ACHN (cell line): ENCODE measurements around the gene RBPJ.

Experiments
- DNase-seq: peaks from one replicate; pipeline ENCODE4 v3.0.0-alpha.2; 2015
- in situ Hi-C: cut with HindIII; loops from 2 replicates; pipeline ENCODE4 v1.10.0; 2017; ENCODE audit warnings: low sequenced_read_pairs, low pct_ligation_motif_present, low pct_unique_long_range_greater_than_20kb

The RBPJ gene

GRCh38 chr4:26320538-26321372 lies at the start of gene RBPJ:
TSS of gene RBPJ (plus strand) at chr4:26321014. CDS start at chr4:26321029, 15 bp downstream.
- DNase-seq, result peak; percentile 94
- in situ Hi-C loops, result no loop called here

DNA sequence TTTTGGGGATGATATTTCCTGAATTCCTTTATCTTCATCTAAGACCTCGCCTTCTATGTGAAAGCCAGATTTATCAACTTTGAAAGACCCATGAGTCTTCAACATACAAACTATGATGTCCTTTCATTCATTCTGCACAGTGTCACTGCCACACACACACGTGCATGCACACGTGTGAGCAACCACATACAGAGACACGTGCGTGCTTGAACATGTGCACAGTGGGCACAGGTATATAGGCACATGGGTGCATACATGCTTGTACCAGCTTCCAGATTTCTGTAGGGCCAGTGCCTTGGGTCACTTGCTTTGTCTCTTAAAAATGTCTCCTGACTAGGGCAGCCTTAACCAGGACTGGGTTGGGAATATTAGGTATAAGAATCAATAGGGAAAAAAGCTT lies 49.1 kb upstream of the RBPJ start:
- DNase-seq, result no peak
- in situ Hi-C loops, result no loop called here

DNA sequence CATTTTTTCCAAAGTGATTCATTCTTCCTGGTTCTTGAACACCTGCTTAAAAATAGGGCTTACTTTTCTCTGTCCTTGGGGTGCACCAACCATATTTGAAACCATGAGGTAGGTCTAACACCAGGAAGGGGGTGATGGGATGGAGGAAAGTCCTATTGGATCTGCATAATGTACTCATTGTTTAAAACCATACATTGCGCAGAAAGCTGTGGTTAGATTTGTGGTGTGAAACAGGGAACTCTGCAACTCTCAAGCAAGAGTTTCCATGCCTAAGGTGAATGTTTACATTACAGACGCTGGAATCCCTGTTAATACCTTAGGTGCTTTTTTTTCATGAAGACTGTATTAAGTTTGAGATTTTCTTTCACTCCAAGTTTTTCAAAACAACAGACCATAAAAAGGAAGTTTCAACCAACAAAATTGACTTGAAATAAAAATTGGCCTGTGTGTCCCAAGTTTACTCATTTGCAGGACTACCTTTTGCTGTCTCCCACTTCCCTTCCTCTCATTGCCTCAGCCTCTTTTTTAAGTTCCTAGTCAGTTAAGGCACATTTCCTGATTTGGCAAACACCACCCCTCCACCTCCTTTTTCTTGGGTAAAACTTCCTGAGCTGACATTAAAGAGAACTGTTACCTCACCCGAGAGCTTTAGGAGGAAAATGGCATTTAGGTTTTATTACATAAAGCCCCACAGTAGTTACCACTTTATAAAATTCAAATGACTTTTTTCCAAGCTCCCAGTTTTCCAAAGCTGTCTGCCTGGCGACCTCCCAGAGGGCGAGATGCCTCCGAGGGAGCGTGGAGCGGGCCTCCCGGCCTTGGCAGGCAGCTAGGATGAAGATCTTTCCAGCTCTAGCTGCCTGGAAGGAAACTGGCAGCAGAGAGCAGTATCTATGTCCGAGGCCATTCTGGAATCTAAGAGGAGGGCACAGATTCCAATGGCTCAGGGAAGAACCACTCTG lies 47.9 kb upstream of the RBPJ start:
- no peak for DNase-seq
- in situ Hi-C loops, result no loop called here

DNA sequence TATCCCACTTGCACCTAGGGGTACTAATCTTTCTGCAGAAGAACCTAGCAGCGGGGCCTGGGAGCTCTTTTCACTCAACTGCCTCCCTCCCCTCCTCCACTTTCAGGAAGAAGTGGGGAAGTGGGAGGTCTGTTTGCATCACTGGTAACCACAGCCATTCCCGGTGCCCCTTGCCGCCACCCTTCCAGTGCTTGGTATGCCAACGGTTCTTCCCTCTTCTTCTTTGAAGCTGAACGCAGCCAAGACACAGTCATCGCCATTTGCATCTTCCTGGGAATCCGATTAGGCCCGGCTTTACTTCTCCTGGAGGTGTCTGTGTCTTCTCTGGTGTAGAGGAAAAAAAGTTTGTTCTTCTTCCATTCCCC lies 47.2 kb upstream of the RBPJ start:
- in situ Hi-C loops, result no loop called here
- no peak for DNase-seq

- in situ Hi-C loops, result no loop called here
- DNase-seq, result no peak
Observed at GRCh38 chr4:26275281-26275680, 45.5 kb upstream of the RBPJ start.

DNA sequence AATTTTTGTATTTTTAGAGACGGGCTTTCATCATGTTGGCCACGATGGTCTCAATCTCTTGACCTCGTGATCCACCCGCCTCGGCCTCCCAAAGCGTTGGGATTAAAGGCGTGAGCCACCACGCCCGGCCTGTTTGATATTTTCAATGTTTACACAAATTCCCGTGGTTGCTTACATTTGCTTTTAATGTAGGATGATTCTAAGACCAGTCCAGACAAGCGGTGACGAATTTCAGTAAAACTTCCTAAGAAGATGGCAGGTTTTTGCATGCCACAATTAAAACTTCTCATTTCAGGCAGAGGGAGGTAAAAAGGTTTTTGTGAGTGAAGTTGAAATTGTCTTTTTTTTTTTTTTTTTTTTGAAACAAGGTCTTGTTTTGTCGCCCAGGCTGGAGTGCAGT lies 41.4 kb upstream of the RBPJ start:
- DNase-seq, result no peak
- in situ Hi-C loops, result no loop called here

GRCh38 chr4:26281881-26282280 lies 38.9 kb upstream of the RBPJ start:
- no peak for DNase-seq
- in situ Hi-C loops, result no loop called here

GRCh38 chr4:26284536-26284935 lies 36.3 kb upstream of the RBPJ start:
- no peak for DNase-seq
- in situ Hi-C loops, result no loop called here

DNA sequence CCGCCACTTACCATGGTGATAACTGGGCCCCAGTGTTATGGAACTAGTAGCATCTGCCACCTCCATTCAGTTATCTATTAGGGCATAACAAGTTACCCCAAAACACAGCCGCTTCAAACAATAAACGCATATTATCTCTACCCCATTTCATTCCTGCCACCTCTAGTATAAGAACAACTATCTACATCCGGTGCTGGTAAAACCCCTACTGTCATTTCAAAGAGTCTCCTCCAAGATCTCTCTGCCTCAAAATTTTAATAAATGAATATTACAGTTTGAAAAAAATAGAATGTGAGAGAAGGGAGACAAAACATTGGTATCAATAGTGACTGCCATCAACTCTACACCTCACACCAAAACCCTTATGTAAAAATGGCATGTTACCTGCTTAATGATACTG lies 35.5 kb upstream of the RBPJ start:
- in situ Hi-C loops, result no loop called here
- no peak for DNase-seq

- in situ Hi-C loops, result no loop called here
Observed at GRCh38 chr4:26287756-26288155, 33.1 kb upstream of the RBPJ start.

DNA sequence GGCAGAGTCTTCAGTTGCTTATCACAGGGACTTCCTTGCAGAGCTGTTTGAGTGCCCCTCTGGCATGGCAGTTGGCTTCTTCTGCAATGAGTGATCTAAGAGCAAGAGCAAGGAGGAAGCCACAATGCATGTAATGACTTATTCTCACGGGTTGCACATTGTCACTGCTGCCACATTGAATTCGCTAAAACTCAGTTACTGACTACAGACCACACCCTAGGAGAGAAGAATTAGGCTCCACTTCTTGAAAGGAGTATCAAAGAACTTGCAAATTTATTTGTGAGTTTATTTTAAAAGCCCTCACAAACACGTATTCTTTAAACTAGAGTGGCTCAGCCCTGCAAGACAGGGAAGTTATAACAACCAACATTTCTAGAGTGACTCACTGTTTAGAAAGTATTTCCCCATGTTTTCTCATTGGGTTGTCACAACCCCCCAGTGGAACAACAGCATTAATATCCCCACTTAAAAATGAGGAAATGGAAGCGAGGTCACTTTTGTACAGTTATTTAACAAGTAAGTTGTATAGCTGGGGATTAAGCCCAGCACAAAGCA lies 32.4 kb upstream of the RBPJ start:
- in situ Hi-C loops, result no loop called here
- DNase-seq, result no peak

More at GRCh38 chr4:26287756-26288155, 33.1 kb upstream of the RBPJ start:
- DNase-seq, result no peak

- no peak for DNase-seq
- in situ Hi-C loops, result no loop called here
Observed at GRCh38 chr4:26289401-26289800, 31.4 kb upstream of the RBPJ start.

- no peak for DNase-seq
- in situ Hi-C loops, result no loop called here
Observed at GRCh38 chr4:26290321-26290720, 30.5 kb upstream of the RBPJ start.

DNA sequence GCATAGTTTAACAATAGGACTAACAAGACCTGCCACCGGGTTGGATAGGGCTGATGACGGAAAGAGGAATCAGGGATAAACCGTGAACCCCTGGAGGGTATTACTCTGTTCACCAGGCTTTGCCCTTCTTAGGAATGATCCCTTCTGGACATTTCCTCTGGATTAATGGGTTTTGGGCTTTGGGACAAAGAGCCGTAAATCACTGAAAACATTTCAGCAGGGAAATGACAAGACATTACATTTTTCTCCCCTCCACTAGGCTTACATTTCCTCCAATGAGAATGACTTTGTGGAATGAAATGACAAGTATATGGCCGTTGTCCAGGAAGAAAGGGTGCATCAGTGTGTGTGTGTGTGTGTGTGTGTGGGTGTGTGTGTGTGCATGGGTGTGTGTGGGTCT lies 25.9 kb upstream of the RBPJ start:
- in situ Hi-C loops, result no loop called here
- DNase-seq, result no peak

DNA sequence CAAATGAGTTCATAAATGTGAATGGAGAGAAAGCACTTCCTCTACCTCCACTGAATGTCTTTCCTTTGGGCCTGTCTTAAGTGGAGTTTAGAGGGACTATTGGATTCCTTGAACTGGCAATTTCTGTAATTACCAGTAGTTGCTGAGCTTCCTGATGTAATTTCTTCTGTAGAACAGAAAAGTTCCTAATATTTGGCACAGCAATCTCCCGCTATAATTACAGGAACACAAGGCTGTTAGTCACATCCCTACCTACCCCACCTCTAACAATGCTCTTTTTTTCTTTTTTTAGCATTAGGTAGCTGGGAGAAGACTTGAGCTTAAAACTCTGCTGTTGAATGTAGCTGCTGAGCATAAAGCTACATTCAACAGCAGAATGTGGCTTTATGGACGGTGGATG lies 24.8 kb upstream of the RBPJ start:
- in situ Hi-C loops, result no loop called here
- DNase-seq, result no peak

- in situ Hi-C loops, result no loop called here
- DNase-seq, result no peak
Observed at GRCh38 chr4:26296514-26296913, 24.3 kb upstream of the RBPJ start.

DNA sequence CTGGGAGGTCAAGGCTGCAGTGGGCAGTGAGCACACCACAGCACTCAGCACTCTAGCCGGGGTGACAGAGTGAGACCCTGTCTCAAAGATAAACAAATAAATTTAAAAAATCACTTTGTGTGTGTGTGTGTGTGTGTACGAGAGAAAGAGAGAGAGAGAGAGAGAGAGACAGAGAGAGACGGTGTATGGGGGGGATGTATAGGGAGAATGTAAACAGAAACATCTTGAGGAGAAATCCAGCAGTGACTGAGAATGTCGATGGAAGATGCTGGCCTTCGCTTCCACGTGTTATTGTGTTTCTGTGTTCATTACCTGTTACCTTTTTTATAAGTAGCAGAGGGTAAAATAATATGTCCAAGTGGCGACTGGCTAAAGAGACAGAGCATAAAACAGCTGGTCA lies 23.6 kb upstream of the RBPJ start:
- in situ Hi-C loops, result no loop called here
- DNase-seq, result no peak

- DNase-seq, result no peak
Observed at GRCh38 chr4:26298198-26298947, 22.4 kb upstream of the RBPJ start.

More at GRCh38 chr4:26298198-26298947, 22.4 kb upstream of the RBPJ start:
- in situ Hi-C loops, result no loop called here
